HT1080 (cell line): Measurements from ENCODE around the gene FAM162B. TPM values are rescaled to one million over a fixed set of nuclear protein-coding genes. Genes with fewer than 3 reads are reported as not detected.
"Not testable (repeated sequence)": the region's sequence is repeated elsewhere in the genome, so short reads cannot be mapped to it uniquely, and the experiment has no call there.

Experiments
- DNase-seq: peaks from one replicate; pipeline ENCODE4 v3.0.0-alpha.2; 2015; ENCODE audit warnings: low read depth
- total RNA-seq: library from RNA; depleted of rRNA; stranded (reverse); fragments of >200 nt; shearing (Covaris generic); gene quantifications from 2 replicates; pipeline ENCODE4 v1.2.3, GENCODE V29; 2014; rRNA removed

FAM162B gene
- total RNA-seq, 1 experiment from 2014 or later = not detected

GRCh38 chr6:116730513-116730912 is 35.0 kb downstream of the FAM162B start:
- DNase-seq = no peak

GRCh38 chr6:116726947-116727346 is 38.6 kb downstream of the FAM162B start:
- no peak for DNase-seq

GRCh38 chr6:116714761-116715160 is 50.8 kb downstream of the FAM162B start:
- no peak for DNase-seq

- DNase-seq = no peak
Measured at GRCh38 chr6:116714296-116714695, 51.2 kb downstream of the FAM162B start.

DNA sequence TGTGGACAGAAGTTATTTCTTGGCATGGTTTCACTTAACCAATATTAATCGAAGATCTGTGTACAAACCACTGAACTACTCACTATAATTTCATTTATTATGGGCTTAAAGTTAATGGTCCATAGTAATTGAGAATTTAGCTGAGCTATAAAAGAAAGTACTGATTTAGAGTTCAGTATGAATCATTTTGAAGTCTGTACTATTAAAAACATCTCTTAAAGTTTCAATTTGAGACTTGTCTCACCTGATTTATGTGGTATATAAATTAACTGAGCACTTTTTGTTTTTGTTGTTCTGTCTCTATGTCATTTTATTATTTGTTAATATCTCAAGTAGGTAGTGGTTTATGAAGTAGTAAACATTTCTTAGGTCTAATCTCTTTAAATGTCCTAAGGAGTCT is 59.6 kb downstream of the FAM162B start:
- no peak for DNase-seq

DNA sequence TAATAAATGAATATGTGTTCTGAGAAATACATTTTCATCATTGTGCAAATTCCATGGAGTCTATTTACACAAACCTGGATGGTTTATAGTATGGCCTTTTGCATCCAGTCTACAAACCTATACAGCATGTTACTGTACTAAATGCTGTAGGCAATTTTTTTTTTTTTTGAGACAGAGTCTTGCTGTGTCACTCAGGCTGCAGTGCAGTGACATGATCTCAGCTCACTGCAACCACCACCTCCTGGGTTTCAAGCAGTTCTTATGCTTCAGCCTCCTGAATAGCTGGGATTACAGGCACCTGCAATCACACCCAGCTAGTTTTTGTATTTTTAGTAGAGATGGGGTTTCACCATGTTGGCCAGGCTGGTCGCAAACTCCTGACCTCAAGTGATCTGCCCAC is 61.6 kb downstream of the FAM162B start:
- DNase-seq = not testable (repeated sequence)

Other genes with a start within 250 kb of the FAM162B start
- 0.06 TPM in 1 of 2 replicates, not detected in the other for gene TRAPPC3L, start 220.0 kb downstream of the FAM162B start, total RNA-seq
- gene CALHM4, start 212.0 kb downstream of the FAM162B start, total RNA-seq = 0.07 TPM in 1 of 2 replicates, not detected in the other
- gene RWDD1, start 194.2 kb downstream of the FAM162B start, total RNA-seq = 50.5 and 51.4 TPM in 2 replicates
- 0.27 and 0.32 TPM in 2 replicates for gene RSPH4A, start 149.2 kb downstream of the FAM162B start, total RNA-seq
- 13.4 and 13.7 TPM in 2 replicates for gene ZUP1, start 97.0 kb downstream of the FAM162B start, total RNA-seq
- gene KPNA5, start 84.5 kb downstream of the FAM162B start, total RNA-seq = 5.1 and 7.0 TPM in 2 replicates
- gene GPRC6A, start 63.4 kb upstream of the FAM162B start, total RNA-seq = not detected in 2 replicates
- not detected in 2 replicates for gene RFX6, start 111.5 kb upstream of the FAM162B start, total RNA-seq